Daoy (cell line): Measurements from ENCODE around the gene PPIB. TPM values are rescaled to one million over a fixed set of nuclear protein-coding genes. Genes with fewer than 3 reads are reported as not detected.
"Not testable (repeated sequence)": the region's sequence is repeated elsewhere in the genome, so short reads cannot be mapped to it uniquely, and the experiment has no call there.

ENCODE experiments used
- DNase-seq: peaks from one replicate; pipeline ENCODE4 v3.0.0-alpha.2; 2015; ENCODE audit warnings: low read depth
- total RNA-seq: library from RNA; depleted of rRNA; stranded (reverse); fragments of >200 nt; shearing (Covaris generic); gene quantifications from 2 replicates; pipeline ENCODE4 v1.2.3, GENCODE V29; 2014

The PPIB gene
- total RNA-seq, 1 experiment from 2014 or later = 334 TPM

GRCh38 chr15:64141798-64142512, 20.9 kb downstream of the PPIB start:
- DNase-seq = no peak

GRCh38 chr15:64138331-64138941, 24.4 kb downstream of the PPIB start:
- DNase-seq = no peak

GRCh38 chr15:64137226-64137833, 25.5 kb downstream of the PPIB start:
- DNase-seq = no peak

GRCh38 chr15:64136347-64136746, 26.5 kb downstream of the PPIB start:
- no peak for DNase-seq

- DNase-seq = no peak
Observed at GRCh38 chr15:64134345-64134829, 28.4 kb downstream of the PPIB start.

DNA sequence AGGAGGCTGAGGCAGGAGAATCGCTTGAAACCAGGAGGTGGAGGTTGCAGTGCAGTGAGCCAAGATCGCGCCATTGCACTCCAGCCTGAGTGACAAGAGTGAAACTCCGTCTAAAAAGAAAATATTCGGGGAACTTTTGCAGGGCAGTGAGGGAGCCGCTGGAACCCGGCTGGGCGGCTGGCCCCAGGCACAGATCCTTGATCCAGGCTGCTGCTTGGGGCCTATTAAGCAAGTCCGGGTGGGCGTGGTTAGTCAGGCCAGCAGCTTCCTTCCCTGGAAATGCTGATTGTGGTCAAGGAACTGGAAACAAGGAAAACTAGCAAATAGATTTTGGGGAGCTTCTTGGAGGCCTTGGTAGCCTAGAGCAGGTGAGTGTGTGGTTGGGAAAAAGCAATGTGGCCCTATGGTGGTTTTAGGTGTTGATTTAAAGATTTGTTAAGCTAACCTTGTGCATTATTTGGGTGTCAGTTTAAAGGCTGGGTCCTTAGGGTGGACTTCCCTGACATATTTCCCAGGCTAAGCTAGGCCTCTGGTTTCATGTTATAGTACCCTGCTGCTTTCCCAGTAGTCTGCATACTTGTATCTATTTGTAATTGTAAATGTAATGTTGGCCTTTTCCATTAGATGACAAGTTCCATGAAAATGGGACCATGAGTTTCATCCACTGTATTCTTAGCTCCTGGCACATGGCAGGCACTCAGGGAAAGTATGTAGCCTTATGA, 29.0 kb downstream of the PPIB start:
- no peak for DNase-seq

DNA sequence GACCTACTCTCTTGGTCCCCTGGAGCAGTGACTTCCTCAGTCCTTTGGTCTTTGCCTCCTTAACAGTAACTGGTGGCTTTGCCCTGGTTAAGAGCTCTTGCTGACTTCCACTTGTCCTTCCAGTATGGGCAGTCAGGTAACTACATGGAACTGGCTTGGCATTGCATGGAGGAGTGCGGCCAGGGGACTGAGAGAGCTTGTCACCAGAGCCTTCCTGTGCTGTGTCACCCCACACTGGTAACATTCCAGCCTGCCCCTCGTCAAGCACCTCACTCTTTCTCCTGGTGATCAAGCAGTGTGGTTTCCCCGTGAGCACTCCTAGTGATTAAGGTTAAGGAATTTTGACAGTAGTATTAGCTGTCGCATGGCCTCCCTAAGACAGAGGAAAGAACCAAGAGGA, 30.6 kb downstream of the PPIB start:
- DNase-seq = no peak

- no peak for DNase-seq
Observed at GRCh38 chr15:64131547-64131946, 31.3 kb downstream of the PPIB start.

DNA sequence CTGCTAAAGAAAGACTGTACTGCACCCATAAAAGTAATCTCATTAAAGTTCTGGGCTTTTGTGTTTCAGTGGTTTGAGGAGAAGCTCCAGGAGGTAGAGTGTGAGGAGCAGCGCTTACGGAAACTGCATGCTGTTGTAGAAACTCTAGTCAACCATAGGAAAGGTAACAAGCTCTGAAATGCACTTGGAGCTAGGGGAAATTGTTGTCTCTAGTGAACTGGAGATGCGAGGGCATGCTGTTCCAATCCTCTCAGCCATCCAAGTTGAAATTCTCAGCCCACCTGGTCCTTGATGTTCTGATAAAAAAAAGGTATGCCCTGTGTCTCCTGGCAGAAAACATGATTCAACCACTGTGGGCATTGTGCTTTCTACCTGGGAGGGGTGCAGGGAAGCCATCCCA, 32.7 kb downstream of the PPIB start:
- no peak for DNase-seq

DNA sequence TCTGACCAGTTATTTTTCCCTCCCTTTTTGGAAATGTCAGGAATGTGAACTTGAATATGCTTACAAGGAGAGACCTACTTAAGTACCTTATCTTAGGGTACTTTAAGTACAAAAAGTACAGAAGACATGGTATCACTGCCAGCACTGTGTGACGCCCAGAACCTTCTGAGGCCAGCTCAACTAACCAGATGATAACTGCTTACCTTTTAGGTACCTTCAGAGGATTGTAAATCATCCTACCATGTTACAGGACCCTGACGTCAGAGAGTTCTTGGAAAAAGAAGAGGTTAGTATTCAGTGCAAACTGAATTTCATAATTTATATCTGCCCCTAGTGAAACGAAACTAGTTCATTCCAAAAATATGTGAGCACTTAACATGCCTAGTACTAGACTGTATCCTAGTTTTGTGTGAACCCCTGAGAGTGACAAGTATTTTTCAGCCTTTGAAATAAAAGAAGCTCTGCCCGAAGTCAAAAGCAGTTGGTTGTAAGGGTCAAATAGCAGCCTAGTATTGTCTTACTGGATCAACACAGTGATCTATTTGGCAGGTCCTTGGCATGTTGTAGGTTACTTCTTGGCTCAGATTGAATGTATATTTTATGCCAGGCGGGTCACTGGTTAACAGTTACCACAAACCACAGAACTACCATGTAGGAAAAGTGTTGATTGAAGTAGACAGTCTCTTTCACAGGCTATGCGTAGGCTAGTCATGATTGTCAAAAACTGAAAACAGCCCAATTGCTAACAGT, 35.1 kb downstream of the PPIB start:
- no peak for DNase-seq

GRCh38 chr15:64125978-64126377, 36.8 kb downstream of the PPIB start:
- DNase-seq = no peak

- DNase-seq = no peak
Observed at GRCh38 chr15:64122936-64123351, 39.9 kb downstream of the PPIB start.

DNA sequence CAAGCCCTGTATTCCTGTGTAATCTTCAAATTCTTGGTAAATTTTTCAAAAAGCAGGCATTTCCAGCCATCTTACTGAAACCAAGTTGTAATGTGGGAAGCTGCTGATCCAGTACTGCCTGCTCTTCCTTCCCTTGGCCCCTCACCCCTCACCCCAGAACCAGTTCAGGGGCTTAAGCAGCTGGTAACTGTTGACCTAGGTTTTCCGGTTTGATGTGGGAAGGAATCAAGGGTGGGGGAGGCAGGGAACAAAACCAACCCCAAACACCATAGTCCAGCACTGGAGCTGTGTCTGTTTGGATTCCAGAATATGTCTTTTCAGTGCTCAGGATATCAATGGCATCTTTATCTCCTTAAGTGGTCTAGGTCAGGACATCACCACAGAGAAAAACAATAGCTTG, 40.4 kb downstream of the PPIB start:
- DNase-seq = no peak

- no peak for DNase-seq
Observed at GRCh38 chr15:64121614-64122013, 41.2 kb downstream of the PPIB start.

DNA sequence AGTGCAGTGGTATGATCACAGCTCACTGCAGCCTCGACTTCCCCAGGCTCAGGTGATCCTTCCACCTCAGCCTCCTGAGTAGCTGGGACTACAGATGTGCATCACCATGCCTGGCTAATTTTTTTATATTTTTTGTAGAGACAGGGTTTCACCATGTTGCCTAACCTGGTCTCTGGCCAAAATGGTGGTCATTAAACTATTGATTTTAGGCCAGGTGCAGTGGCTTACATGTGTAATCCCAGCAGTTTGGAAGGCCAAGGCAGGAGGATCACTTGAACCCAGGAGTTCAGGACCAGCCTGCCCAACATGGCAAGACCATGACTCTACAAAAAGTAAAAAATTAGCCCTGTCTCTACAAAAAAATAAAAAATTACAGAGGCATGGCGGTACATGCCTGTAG, 42.5 kb downstream of the PPIB start:
- not testable (repeated sequence) for DNase-seq

- no peak for DNase-seq
Observed at GRCh38 chr15:64117759-64118487, 44.9 kb downstream of the PPIB start.

DNA sequence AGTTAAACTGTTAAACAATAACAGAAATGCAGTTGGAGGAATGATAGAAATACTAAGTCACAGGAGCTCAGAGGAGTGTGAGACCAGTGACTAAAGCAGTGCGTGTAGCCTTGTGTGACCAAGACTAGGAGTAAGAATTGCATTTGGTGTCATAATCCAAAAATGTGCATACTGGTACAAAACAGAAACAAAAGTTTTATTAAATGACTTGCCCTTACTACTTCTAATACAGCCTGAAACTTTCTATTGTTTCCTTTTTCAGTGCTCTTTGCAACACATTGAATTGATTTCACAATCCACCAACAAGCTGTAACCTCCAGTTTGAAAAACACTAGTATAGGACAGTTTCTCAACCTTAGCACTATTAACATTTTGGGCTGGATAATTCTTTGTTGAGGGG, 49.9 kb downstream of the PPIB start:
- no peak for DNase-seq

- no peak for DNase-seq
Observed at GRCh38 chr15:64112073-64112772, 50.6 kb downstream of the PPIB start.

DNA sequence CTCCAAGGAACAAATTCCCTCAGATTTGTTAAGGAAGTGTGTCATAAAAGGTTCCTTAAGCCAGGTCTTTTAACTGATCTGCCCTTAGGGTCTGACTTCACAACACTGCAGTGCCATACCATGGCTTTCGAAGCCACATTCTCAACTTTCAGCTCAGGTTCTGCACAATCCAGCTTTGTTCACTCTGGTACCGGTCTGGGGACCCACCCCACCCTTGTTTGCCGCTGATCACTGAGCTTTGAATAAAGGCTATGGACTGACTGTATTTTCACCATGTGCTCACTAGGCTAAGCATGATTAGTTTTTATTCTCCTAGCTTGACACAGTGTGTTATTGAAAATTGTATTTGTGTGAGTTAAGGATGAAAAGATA, 51.2 kb downstream of the PPIB start:
- DNase-seq = no peak

- DNase-seq = no peak
Observed at GRCh38 chr15:64110950-64111678, 51.7 kb downstream of the PPIB start.
